GM18520 (cell line): ENCODE data around the gene HCN4.

Experiments
- ATAC-seq: cut with Tn5 transposase; IDR thresholded peaks from one replicate; pipeline ENCODE4 v1.9.1; 2021; ENCODE audit not compliant: unreplicated experiment

Gene HCN4

DNA sequence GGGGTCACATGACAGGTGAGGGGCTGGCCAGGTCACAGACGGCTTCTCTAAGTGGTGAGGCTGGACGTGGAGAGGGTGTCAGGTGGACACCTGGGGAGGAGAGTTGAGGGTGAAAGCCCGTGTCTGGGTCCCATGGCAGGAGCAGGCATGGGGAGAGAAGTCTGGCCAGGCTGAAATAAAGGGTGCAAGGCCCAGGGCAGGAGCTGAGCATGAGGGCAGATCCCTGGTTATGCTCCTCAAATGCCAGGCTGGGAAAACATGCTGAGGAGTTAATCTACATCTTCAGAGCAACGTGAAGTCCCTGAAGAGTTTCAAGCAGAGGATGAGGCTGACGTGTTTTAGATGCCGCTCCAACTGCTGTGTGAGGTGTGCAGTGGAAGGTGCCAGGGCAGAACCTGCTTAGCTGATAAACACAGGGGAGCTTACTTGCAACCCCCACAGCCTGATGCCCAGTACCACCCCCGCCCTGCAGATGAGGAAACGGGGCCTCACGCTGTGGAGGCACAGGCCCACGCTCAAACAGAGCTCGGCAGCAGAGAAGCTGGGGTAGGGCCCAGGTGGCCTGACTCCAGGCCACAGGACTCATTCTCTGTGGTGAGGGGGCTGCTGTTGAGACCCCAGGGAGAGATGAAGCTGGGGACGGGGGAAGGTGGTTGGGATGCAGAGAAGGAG, 40.5 kb downstream of the HCN4 start:
- ATAC-seq = no peak

- ATAC-seq = no peak
Observed at GRCh38 chr15:73326157-73326556, 42.6 kb downstream of the HCN4 start.

DNA sequence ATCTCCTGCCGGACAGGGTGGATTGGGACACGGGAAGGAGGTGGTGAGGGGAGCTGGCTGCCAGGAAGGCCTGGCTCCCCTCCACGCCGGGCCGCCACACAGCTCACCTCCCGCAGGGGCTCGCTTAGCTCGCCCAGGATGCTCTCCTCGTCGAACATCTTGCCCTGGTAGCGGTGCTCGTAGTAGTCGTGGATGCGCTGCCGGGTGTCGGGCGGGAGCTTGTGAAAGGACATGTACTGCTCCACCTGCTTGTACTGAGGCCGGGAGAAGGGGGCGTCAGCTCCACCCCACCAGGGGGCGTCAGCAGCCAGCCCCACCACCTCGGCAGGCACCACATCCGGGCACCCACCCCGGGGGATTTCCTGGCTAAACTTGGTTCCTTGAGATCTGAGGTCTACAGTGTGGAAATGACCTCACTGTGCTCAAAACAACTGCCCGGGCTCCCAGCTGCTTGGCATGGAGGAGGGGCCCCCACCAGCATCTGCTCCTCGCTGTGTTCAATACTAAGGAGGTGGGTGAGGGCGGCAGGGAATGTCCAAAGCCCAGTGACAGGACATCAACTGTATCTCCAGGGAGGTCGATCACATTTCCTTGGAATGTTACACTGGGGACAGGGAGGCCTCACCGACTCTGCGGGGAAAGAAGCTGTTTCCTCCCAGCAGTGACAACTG, 43.4 kb downstream of the HCN4 start:
- no peak for ATAC-seq

- ATAC-seq = no peak
Observed at GRCh38 chr15:73324496-73325170, 44.1 kb downstream of the HCN4 start.

DNA sequence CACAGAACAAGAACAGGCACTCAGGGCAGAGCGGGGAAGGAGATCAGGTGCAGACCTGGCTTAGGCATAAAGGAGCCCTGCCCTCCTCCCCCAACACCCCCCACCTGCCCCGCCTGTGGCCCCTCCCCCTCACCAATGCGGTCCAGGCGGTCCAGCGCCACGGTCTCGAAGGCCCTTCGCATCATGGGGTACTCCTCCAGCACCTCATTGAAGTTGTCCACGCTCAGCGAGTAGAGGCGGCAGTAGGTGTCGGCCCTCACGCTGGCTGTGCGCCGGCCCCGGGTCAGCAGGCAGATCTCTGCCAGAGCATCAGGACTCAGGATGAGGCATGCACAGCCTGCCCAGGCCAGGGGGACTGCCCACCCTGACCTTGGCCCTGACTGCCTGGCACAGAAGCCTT, 44.8 kb downstream of the HCN4 start:
- ATAC-seq = no peak

DNA sequence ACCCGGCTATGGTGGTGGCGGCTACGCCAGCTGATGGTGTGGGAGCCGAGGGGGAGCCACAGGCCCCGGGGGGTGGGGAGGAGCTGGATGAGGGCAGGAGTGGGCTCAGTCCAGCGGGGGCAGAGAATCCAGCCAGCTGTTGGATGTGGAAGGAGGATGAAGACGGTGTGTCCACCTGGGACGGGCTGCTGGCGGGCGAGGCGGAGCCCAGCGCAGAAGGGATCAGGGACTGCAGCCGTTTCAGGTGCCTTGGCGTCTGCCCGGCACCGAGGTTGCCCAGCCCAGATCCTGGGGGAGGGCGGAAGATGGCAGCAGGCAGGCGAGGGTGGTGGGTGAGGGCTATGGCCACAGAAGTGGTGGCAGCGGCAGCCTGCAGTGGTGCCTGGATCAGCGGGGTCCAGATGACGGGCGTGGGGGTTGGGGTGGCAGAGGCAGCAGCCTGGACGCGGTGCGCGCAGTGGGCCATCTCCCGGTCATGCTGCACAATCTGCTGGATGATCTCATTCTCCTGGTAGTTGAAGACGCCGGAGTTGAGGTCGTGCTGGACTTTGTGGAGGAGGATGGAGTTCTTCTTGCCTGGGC, 45.3 kb downstream of the HCN4 start:
- ATAC-seq = no peak

GRCh38 chr15:73322665-73323373, 45.9 kb downstream of the HCN4 start:
- ATAC-seq = no peak

GRCh38 chr15:73321496-73322450, 47.0 kb downstream of the HCN4 start:
- ATAC-seq = no peak

- ATAC-seq = no peak
Observed at GRCh38 chr15:73320619-73321180, 48.1 kb downstream of the HCN4 start.

- no peak for ATAC-seq
Observed at GRCh38 chr15:73319460-73320245, 49.1 kb downstream of the HCN4 start.

GRCh38 chr15:73318463-73319351, 50.1 kb downstream of the HCN4 start:
- ATAC-seq = no peak

GRCh38 chr15:73317651-73318462, 50.9 kb downstream of the HCN4 start:
- ATAC-seq = no peak

DNA sequence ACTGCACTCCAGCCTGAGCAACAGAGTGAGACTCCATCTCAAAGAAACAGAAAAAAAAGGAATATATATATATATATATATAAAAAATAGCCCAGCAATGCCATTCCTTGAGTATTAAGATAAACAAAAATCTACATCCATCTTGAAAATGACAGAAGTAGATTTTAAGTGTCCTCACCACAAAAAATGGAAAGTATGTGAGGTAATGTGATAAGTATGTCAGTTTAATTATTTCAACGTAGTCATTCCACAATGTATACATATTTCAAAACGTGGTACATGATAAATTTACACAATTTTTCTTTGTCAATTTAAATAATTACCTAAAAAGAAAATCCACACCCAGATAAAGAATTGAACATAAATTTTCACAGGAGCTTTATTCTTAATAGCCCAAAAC, 54.9 kb downstream of the HCN4 start:
- no peak for ATAC-seq

GRCh38 chr15:73308305-73308704, 60.5 kb downstream of the HCN4 start:
- no peak for ATAC-seq

DNA sequence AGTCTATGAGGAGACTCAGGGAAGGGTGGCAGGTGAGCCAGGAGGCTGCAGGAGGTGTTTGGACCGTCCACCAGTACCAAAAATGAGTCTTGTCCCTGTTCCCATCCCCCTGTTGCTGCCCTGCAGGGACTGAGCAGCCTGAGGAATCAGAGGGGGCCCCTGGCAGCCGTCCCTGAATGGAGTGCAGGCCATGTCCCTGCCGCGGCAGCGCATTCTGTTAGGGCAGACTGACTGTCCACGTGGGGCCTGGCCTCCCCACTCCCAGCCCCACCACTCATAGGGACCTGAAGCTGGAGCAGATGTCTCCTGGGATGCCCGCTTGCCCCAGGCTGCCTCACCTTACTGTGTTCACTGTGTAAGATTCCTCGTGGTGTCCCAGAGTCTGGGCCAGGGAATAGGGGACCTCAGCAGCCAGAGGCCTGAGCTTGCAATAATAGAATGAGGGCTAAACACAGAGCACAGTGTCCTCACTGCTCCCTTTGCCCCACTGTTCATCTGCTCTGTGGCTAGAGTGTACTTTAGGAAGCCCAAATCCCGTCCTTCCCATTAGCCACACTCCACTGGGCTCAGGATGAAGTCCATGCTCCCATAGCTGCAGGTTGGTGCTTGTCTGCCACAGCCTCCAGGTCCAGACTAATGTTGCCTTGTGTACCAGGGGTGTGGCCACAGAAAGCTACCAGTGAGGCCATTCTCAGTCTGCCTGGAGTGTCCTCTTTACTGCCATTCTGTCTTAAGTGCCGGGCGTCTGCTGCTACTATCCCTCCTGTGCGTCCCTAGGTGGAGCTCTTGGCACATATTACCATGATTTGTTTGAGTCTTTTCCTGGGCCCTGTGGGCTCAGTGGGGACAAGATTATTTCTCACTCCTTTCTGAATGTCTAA, 63.2 kb downstream of the HCN4 start:
- ATAC-seq = no peak

DNA sequence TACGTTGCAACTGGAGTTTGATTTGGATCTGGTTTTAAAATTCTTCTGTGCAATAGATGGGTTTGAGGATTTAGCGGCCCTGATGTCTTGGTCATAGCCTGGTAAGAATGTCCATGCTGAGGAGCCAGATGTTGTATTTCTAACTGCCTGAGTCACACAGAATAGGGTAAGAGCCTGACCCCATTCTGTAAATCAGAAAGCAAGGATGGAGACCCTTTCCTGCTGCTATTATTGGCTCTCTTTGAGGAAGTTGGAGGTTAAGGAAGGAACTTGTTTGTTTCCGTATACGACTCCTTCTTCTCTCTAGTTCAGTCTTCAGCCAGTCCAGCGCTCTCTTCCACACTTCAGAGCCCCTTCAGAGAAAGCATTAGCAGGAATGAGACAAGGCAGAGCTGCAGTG, 65.1 kb downstream of the HCN4 start:
- no peak for ATAC-seq
